DMS114 treated with DMSO at 0.1 percent for 48 hours (cell line): ENCODE data around the gene NEU3.

Source experiments
- DNase-seq: peaks from one replicate; lab custom pipeline; 2025; ENCODE audit not compliant: unreplicated experiment; lab: John Stamatoyannopoulos, UW

Gene NEU3

DNA sequence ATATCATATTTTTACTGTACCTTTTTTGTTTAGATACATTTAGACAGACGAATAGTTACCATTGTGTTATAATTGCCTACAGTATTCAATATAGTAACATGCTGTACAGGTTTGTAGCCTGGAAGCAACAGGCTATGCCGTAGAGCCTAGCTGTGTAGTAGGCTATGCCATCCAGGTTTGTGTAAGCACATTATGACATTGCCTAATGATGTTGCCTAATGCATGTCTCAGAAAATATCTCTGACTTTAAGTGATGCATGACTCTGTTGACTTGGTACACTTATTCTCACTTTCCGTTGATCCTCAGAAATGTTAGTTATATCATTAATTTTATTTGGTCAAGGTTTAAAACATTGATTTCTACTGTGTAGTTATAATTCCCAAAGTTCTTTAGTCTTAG, 68.1 kb downstream of the NEU3 start:
- no peak for DNase-seq

GRCh38 chr11:75059299-75059698, 70.6 kb downstream of the NEU3 start:
- DNase-seq, result no peak

DNA sequence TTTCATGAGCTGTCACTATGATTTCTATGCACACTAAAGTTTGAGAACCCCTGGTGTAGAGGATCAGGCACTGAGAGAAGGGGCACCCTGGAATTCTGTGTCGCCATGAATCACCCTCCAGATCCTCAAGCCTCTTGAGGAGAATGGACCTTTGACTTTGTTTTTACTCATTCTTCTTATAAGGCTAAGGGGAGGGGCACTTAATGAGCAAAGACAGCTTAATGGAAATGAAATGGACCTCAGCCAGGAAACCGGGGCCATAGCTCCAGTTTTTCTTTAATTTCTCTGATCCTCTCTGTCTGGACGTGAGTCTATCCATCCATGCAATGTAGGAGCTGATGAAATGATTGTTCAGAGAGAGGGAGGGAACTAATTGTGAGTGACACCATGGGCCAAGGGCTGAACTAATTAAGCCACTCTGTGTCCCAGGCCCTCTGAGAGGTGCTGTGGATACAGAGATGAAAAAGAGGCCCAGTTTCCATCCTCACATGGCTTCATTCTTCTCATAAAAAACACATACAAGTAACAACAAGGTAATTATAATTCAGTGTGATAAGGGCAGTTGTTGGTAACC, 75.1 kb downstream of the NEU3 start:
- no peak for DNase-seq

- no peak for DNase-seq
Observed at GRCh38 chr11:75066061-75066460, 77.3 kb downstream of the NEU3 start.
